ENCODE data around the gene MPG.

Gene MPG

DNA sequence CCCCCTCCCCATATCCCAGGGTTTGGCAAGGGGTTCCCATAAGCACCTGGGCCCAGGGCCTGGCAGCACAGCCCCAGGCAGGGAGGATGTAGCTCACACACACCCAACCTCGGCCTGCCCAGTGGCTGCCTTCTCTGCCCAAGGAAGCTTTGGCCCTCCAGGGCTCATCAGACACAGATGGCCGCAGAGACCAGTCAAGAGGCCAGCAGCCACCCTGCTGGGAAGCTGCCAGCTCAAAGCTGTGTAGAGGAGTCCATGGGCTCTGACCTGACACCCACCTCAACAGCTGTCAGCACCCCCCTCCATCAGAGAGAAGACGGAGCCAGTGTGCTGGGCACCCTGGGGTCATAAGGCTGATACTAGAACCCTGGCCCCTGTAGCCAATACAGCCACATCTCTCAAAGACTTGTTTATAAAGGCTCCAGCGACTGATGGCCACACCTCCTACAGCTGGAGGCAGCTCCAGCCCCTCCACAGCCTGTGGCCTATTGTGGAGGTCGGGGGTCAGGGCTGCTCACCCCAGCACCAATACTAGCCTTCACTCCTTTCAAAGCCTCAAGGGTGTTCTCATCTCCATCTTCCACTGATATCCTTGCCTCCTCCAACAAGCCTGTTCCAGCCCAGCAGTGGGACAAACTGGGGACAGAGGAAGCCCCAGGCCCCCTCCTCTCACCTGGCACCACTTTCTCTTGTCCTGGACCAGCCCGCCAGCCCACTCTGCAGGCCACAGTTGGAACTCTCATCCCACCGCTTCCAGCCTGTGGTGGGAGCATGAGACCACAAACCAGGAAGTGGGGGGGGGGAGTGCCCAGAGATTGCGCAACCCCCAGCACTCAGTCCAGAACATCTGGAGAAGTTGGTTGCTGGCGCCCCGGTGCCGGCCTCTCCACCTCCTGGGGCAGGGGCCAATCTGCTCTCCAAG lies 2.2 kb upstream of the MPG start:
- Histone ChIP-seq H3K27ac (no peak overlapping the region), H3K4me3 (ENCODE audit: low read depth in 1 of 2, low read length in 1 of 2) (no peak overlapping the region), H3K36me3 (peaks cover 8% of the 10 kb centered on the region), H3K4me1 (ENCODE audit: control insufficient read depth in 1 of 2, insufficient read depth in 1 of 2, low read depth in 1 of 2, low read length in 1 of 2) (peaks cover 31 to 42% of the 10 kb centered on the region in 2 experiments), H3K27me3 (peaks cover 67% of the 10 kb centered on the region), H3K9me3 (no peaks in the 10 kb centered on the region)
- TF ChIP-seq, protein P1, sequence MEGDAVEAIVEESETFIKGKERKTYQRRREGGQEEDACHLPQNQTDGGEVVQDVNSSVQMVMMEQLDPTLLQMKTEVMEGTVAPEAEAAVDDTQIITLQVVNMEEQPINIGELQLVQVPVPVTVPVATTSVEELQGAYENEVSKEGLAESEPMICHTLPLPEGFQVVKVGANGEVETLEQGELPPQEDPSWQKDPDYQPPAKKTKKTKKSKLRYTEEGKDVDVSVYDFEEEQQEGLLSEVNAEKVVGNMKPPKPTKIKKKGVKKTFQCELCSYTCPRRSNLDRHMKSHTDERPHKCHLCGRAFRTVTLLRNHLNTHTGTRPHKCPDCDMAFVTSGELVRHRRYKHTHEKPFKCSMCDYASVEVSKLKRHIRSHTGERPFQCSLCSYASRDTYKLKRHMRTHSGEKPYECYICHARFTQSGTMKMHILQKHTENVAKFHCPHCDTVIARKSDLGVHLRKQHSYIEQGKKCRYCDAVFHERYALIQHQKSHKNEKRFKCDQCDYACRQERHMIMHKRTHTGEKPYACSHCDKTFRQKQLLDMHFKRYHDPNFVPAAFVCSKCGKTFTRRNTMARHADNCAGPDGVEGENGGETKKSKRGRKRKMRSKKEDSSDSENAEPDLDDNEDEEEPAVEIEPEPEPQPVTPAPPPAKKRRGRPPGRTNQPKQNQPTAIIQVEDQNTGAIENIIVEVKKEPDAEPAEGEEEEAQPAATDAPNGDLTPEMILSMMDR (IDR thresholded peaks at IDR 0.05), result no peak

DNA sequence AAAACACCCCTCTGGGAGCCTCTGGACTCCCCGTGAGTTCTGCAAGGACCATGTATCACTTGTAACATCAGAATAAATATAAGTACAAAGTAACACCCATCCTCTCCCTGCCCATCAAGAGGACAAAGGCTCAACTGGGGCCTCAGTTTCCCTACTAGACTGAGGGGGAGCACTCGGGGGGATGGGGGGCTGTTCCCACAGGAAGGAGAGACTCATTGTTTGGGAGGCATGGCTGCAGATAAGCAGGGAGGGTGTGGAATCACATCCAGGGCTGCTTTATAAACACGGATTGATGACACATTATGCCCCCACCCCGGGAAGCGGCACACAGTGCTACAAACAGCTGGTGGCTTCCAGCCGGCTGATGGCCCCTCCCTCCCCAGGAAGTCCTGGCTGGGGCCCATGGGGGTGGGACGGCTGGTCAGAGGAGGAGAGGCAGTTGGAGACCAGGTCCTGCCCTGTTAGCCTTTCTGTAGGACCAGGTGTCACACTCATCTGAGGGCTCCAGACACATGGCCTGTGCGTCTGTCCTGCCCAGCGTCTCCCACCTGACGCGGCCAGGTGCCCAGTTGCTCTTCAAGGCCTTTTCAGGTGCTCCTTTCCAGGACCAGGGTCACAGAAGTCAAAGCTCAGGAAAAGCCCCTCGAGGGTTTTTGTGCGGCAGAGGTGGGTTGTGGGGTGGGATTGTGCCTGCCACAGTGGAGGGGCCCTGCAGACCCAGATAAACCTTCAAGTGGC lies 1.3 kb upstream of the MPG start:
- TF ChIP-seq, protein P1 (IDR thresholded peaks at IDR 0.05), result no peak
- H3K36me3 ChIP-seq, result peaks cover 8% of the 10 kb centered on the region
- peak overlapping the region; percentile 89 to 99 for H3K4me3 ChIP-seq (ENCODE audit: low read depth in 1 of 2, low read length in 1 of 2)
- no peak overlapping the region for H3K27ac ChIP-seq
- no peaks in the 10 kb centered on the region for H3K9me3 ChIP-seq
- peaks cover 31 to 42% of the 10 kb centered on the region in 2 experiments for H3K4me1 ChIP-seq (ENCODE audit: control insufficient read depth in 1 of 2, insufficient read depth in 1 of 2, low read depth in 1 of 2, low read length in 1 of 2)
- H3K27me3 ChIP-seq, result peaks cover 59% of the 10 kb centered on the region

DNA sequence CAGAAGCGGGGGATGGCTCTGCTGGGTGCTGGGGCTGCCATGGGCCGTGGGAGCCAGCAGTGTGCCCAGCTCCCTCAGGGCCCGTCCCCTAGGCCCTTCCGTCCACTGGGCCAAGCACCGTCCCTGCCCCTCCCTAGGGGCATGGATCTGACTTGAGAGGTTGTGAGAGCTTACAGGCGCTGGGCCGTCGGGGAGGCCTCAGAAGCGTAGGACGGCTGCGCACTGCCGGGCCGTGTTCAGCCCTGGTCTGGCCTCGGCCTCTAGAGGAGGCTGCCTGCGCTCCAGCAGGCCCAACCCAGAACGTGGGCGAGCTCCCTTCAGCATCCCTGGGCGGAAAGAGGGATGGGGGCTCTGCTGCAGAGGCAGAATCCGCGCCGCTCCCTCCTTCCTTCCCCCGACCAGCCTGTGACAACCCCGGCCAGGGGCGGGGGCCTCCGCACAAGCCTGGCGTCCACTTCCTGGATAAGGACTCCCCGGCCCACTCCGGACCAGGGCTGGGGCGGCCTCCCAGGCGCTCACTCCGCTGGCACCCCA lies 685 bp upstream of the MPG start:
- peaks cover 8% of the 10 kb centered on the region for H3K36me3 ChIP-seq
- H3K27me3 ChIP-seq, result peaks cover 52% of the 10 kb centered on the region
- no peaks in the 10 kb centered on the region for H3K9me3 ChIP-seq
- H3K27ac ChIP-seq, result peak overlapping the region; percentile 74
- peaks cover 31 to 37% of the 10 kb centered on the region in 2 experiments for H3K4me1 ChIP-seq (ENCODE audit: control insufficient read depth in 1 of 2, insufficient read depth in 1 of 2, low read depth in 1 of 2, low read length in 1 of 2)
- H3K4me3 ChIP-seq (ENCODE audit: low read depth in 1 of 2, low read length in 1 of 2), result peak overlapping the region; percentile 89 to 99
- TF ChIP-seq, protein P1 (IDR thresholded peaks at IDR 0.05), result no peak

DNA sequence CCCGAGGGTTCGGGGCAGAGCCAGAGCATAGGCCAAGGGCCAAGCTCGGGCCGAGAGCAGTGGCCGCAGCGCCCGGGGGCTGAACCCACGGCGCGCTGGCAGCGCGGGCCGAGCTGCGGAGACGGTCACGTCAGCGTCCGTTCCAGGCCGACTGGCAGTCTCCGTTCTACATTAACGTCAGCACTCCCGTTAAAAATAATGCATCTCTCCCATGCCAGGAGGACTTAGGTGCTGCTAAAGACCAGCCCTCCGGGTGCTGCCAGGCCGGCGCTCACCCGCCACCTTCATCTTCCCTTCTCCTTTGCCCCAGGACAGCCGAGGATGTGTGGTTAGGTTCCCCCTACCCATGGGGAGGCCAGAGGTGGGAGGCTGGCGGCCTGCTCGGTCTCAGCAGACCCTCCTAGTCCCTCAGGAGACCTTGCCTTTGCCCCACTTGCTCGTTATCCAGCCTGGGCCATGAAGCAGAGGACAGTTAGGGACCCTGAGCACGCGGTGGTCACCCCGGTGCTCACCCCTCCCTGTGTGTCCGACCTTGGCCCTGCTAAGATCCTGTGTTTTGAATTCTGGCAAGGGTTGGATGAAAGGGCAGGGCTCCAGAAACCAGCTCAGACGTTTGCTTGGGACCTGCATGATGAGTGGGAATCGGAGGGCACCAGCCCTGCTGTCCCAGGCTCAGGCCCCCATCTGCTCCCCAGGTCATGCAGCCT lies 572 bp downstream of the MPG start:
- Histone ChIP-seq H3K27me3 (peaks cover 40% of the 10 kb centered on the region), H3K27ac (peak overlapping the region; percentile 74), H3K36me3 (peaks cover 17% of the 10 kb centered on the region), H3K4me3 (ENCODE audit: low read depth in 1 of 2, low read length in 1 of 2) (peak overlapping the region; percentile 89 to 99), H3K4me1 (ENCODE audit: control insufficient read depth in 1 of 2, insufficient read depth in 1 of 2, low read depth in 1 of 2, low read length in 1 of 2) (peaks cover 31 to 32% of the 10 kb centered on the region in 2 experiments), H3K9me3 (no peaks in the 10 kb centered on the region)
- TF ChIP-seq, protein P1 (IDR thresholded peaks at IDR 0.05), result no peak

All from neutrophil (primary cell).